H9 (cell line): ENCODE measurements around the gene WSB2. TPM values are rescaled to one million over a fixed set of nuclear protein-coding genes. Genes with fewer than 3 reads are reported as not detected.

Source experiments
- DNase-seq: peaks from one replicate; pipeline ENCODE4 v3.0.0-alpha.2; 2017
- H2AFZ ChIP-seq: one replicate; pipeline ENCODE4 v1.6.1; 2013; ENCODE audit warnings: mild to moderate bottlenecking, low read length, control low read depth, moderate library complexity
- H2AK5ac ChIP-seq: 2 replicates; pipeline ENCODE4 v1.6.1; 2013; ENCODE audit warnings: low read length, control low read depth, mixed read lengths; ENCODE audit not compliant: insufficient read length
- H2BK120ac ChIP-seq: one replicate; pipeline ENCODE4 v1.6.1; 2013; ENCODE audit warnings: low read depth, mild to moderate bottlenecking, low read length, control low read depth, inconsistent platforms; ENCODE audit not compliant: poor library complexity, severe bottlenecking
- H2BK12ac ChIP-seq: 2 replicates; pipeline ENCODE4 v1.6.1; 2013; ENCODE audit warnings: low read length, control low read depth, mixed read lengths, low read depth; ENCODE audit not compliant: insufficient read length
- H2BK15ac ChIP-seq: 2 replicates; pipeline ENCODE4 v1.6.1; 2013; ENCODE audit warnings: low read depth, low read length, control low read depth
- H2BK20ac ChIP-seq: one replicate; pipeline ENCODE4 v1.6.1; 2013; ENCODE audit warnings: low read depth, mild to moderate bottlenecking, low read length, control low read depth, inconsistent platforms; ENCODE audit not compliant: poor library complexity, severe bottlenecking
- H2BK5ac ChIP-seq: 2 replicates; pipeline ENCODE4 v1.6.1; 2013; ENCODE audit warnings: low read length, control low read depth, mixed read lengths; ENCODE audit not compliant: insufficient read length
- H3K14ac ChIP-seq: 2 replicates; pipeline ENCODE4 v1.6.1; 2013; ENCODE audit warnings: low read length, control low read depth; ENCODE audit not compliant: insufficient read depth
- H3K18ac ChIP-seq: 2 replicates; pipeline ENCODE4 v1.6.1; 2013; ENCODE audit warnings: low read depth, mild to moderate bottlenecking, mixed read lengths, low read length, control low read depth; ENCODE audit not compliant: insufficient read length
- H3K23ac ChIP-seq: 2 replicates; pipeline ENCODE4 v1.6.1; 2013; ENCODE audit warnings: low read length, control low read depth, mixed read lengths, low read depth; ENCODE audit not compliant: insufficient read length
- H3K23me2 ChIP-seq: 2 replicates; pipeline ENCODE4 v1.6.1; 2013; ENCODE audit warnings: low read depth, mild to moderate bottlenecking, mixed read lengths, low read length, control low read depth; ENCODE audit not compliant: insufficient read length, poor library complexity, severe bottlenecking
- H3K27ac ChIP-seq: 2 replicates; pipeline ENCODE4 v1.5.1; 2013; ENCODE audit warnings: low read length, control low read depth, mixed read lengths, low read depth; ENCODE audit not compliant: insufficient read length
- H3K27me3 ChIP-seq: 2 replicates; pipeline ENCODE4 v1.6.1; 2013; ENCODE audit warnings: low read length, control low read depth, inconsistent platforms; ENCODE audit not compliant: insufficient read depth
- H3K4ac ChIP-seq: 2 replicates; pipeline ENCODE4 v1.6.1; 2013; ENCODE audit warnings: low read depth, mild to moderate bottlenecking, control low read depth, inconsistent platforms, low read length, moderate library complexity
- H3K4me1 ChIP-seq: 2 replicates; pipeline ENCODE4 v1.6.1; 2013; ENCODE audit warnings: low read length, control low read depth, inconsistent platforms; ENCODE audit not compliant: insufficient read depth
- H3K4me2 ChIP-seq: 2 replicates; pipeline ENCODE4 v1.6.1; 2013; ENCODE audit warnings: low read length, control low read depth, mixed read lengths; ENCODE audit not compliant: insufficient read length, insufficient read depth
- H3K56ac ChIP-seq: 2 replicates; pipeline ENCODE4 v1.6.1; 2013; ENCODE audit warnings: low read depth, mild to moderate bottlenecking, mixed read lengths, low read length, control low read depth; ENCODE audit not compliant: insufficient read length
- H3K79me1 ChIP-seq: 2 replicates; pipeline ENCODE4 v1.6.1; 2013; ENCODE audit warnings: low read depth, mild to moderate bottlenecking, moderate library complexity, low read length, control low read depth, inconsistent platforms; ENCODE audit not compliant: insufficient read depth, poor library complexity, severe bottlenecking
- H3K79me2 ChIP-seq: 2 replicates; pipeline ENCODE4 v1.6.1; 2013; ENCODE audit warnings: low read length, control low read depth, inconsistent platforms; ENCODE audit not compliant: insufficient read depth
- H3K9ac ChIP-seq: 2 replicates; pipeline ENCODE4 v1.6.1; 2013; ENCODE audit warnings: low read length, control low read depth, mixed read lengths; ENCODE audit not compliant: insufficient read length; ENCODE audit errors: extremely low read depth
- H3K9me3 ChIP-seq: one replicate; pipeline ENCODE4 v1.6.1; 2013; ENCODE audit warnings: low read depth, low read length, inconsistent platforms; ENCODE audit not compliant: control insufficient read depth
- H3T11ph ChIP-seq: one replicate; pipeline ENCODE4 v1.6.1; 2013; ENCODE audit warnings: mild to moderate bottlenecking, low read length, control low read depth, inconsistent platforms
- H4K20me1 ChIP-seq: one replicate; pipeline ENCODE4 v1.6.1; 2013; ENCODE audit not compliant: control insufficient read depth, insufficient read length, insufficient read depth
- H4K5ac ChIP-seq: 2 replicates; pipeline ENCODE4 v1.6.1; 2013; ENCODE audit warnings: low read depth, mild to moderate bottlenecking, mixed read lengths, low read length, control low read depth; ENCODE audit not compliant: insufficient read length
- H4K8ac ChIP-seq: replicated peaks from 2 replicates; pipeline ENCODE4 v1.6.1; 2013; ENCODE audit warnings: low read length, control low read depth, mixed read lengths, low read depth; ENCODE audit not compliant: insufficient read length
- H4K91ac ChIP-seq: 2 replicates; pipeline ENCODE4 v1.6.1; 2013; ENCODE audit warnings: low read depth, mild to moderate bottlenecking, moderate library complexity, mixed read lengths, low read length, control low read depth; ENCODE audit not compliant: insufficient read length
- H3K27ac Mint-ChIP-seq, 3 experiments: 2 replicates in 2 of 3; 3 replicates in 1 of 3; pipeline ENCODE4 v1.8.0; 2020 to 2021; ENCODE audit warnings: mixed read lengths in 3 of 3, mild to moderate bottlenecking in 1 of 3, moderate library complexity in 1 of 3
- H3K27me3 Mint-ChIP-seq: 2 replicates; pipeline ENCODE4 v1.8.0; 2021; ENCODE audit warnings: low read depth, mild to moderate bottlenecking, moderate library complexity, mixed read lengths
- H3K36me3 Mint-ChIP-seq, 3 experiments: 2 replicates in 2 of 3; 3 replicates in 1 of 3; pipeline ENCODE4 v1.8.0; 2020 to 2021; ENCODE audit warnings: low read depth in 3 of 3, mixed read lengths in 3 of 3; ENCODE audit not compliant: insufficient read depth in 1 of 3
- H3K4me1 Mint-ChIP-seq, 2 experiments: 2 replicates each; pipeline ENCODE4 v1.8.0; 2020; ENCODE audit warnings: mixed read lengths in 2 of 2
- H3K4me3 Mint-ChIP-seq, 2 experiments: 2 replicates in 1 of 2; 3 replicates in 1 of 2; pipeline ENCODE4 v1.8.0; 2020 to 2021; ENCODE audit warnings: mild to moderate bottlenecking in 2 of 2, mixed read lengths in 2 of 2, moderate library complexity in 1 of 2
- H3K9me3 Mint-ChIP-seq, 2 experiments: 2 replicates in 1 of 2; 3 replicates in 1 of 2; pipeline ENCODE4 v1.8.0; 2020; ENCODE audit warnings: mild to moderate bottlenecking in 2 of 2, mixed read lengths in 2 of 2, moderate library complexity in 1 of 2
- CTCF ChIP-seq: fragments of 200-600 bp; sonication (generic); conservative IDR thresholded peaks from 3 replicates; pipeline ENCODE4 v1.8.0; 2021; ENCODE audit warnings: antibody characterized with exemption, mild to moderate bottlenecking
- WGBS: extraction: QIAGEN DNeasy Blood & Tissue Kit; methylation state at CpG from one replicate; pipeline ENCODE4 v1.1.7; 2013; ENCODE audit warnings: missing lambda C conversion rate, low lambda C conversion rate, mixed read lengths; ENCODE audit not compliant: insufficient read length; ENCODE audit errors: extremely low coverage; 5-methylcytosine and 5-hydroxymethylcytosine counted together
- total RNA-seq: library from RNA; stranded (reverse); gene quantifications from 2 replicates; pipeline ENCODE4 v1.2.1, GENCODE V29; 2021

Gene WSB2
- total RNA-seq, 1 experiment from 2014 or later: 58.6 TPM

GRCh38 chr12:118060301-118061010, 523 bp downstream of the WSB2 start:
- Histone ChIP-seq H2BK15ac (no peak overlapping the region), H3K27me3 (no peaks in the 10 kb centered on the region), H3K79me2 (peaks cover 2% of the 10 kb centered on the region; the same call in 1 of the 2 replicates)

More at GRCh38 chr12:118060301-118061010, 523 bp downstream of the WSB2 start:
- Histone ChIP-seq H4K8ac (no peak overlapping the region), H3K9ac (peak overlapping the region; percentile 24), H2BK5ac (no peak overlapping the region), H4K20me1 (no peaks in the 10 kb centered on the region), H3K4ac (no peak overlapping the region), H2AK5ac (no peak overlapping the region), H3K4me1 (peaks cover 3% of the 10 kb centered on the region; the same call in 1 of the 2 replicates), H4K5ac (no peak overlapping the region), H3K14ac (no peak overlapping the region), H3K4me2 (peak overlapping the region; percentile 99), H3K23me2 (peaks cover 24% of the 10 kb centered on the region), H3K9me3 (no peaks in the 10 kb centered on the region), H2AFZ (no peak overlapping the region), H3K79me1 (no peaks in the 10 kb centered on the region), H3K56ac (no peak overlapping the region), H2BK20ac (no peak overlapping the region), H3T11ph (no peak overlapping the region), H3K27ac (no peak overlapping the region), H3K23ac (no peak overlapping the region), H2BK12ac (no peak overlapping the region), H2BK120ac (no peak overlapping the region), H4K91ac (no peak overlapping the region), H3K18ac (no peak overlapping the region)
- TF ChIP-seq CTCF: no peak
- DNase-seq: peak; percentile 34
- Mint-ChIP-seq H3K4me1 (peaks cover 41 to 43% of the 10 kb centered on the region in 2 experiments), H3K27me3 (no peaks in the 10 kb centered on the region), H3K27ac (peak overlapping the region; percentile 65 to 93 (median 84); a peak in 6 of 7 replicates), H3K36me3 (peaks cover 0 to 13% (median 2%) of the 10 kb centered on the region in 3 experiments; a peak in 3 of 7 replicates), H3K4me3 (peak overlapping the region; percentile 73 to 88), H3K9me3 (no peaks in the 10 kb centered on the region)
- no CpG with 5 or more reads among the region's 46 CpGs for WGBS
